HCT116 (cell line): Measurements from ENCODE around the gene APBB1IP. TPM values are rescaled to one million over a fixed set of nuclear protein-coding genes. Genes with fewer than 3 reads are reported as not detected.

Experiments
- ATAC-seq: fragments of 200-7000 bp; cut with Tn5 transposase; 2 replicates; pipeline ENCODE4 v1.9.1; 2020; ENCODE audit warnings: mild to moderate bottlenecking, moderate library complexity
- BruUV-seq: library from RNA; stranded (reverse); fragments of 400-500 nt; replicated peaks from 2 replicates; lab custom pipeline; 2021; lab: Mats Ljungman, UMichigan
- CTCF ChIA-PET: fragments of 300-600 bp; sonication (Branson Sonifier 250); formaldehyde crosslinking; loops from one replicate; lab custom pipeline; 2021; ENCODE audit warnings: antibody characterized with exemption; lab: Charles Lee
- POLR2A ChIA-PET: fragments of 300-600, 350-600 bp; sonication (Branson Sonifier 250); formaldehyde crosslinking; loops from one replicate; lab custom pipeline; 2021; ENCODE audit warnings: antibody characterized with exemption; lab: Charles Lee
- RAD21 ChIA-PET, 2 experiments: fragments of 300-600 bp; sonication (Branson Sonifier 250); formaldehyde crosslinking; loops; one replicate each; lab custom pipeline; 2023; ENCODE audit warnings: low total read pairs in 2 of 2; ENCODE audit not compliant: uncharacterized antibody in 2 of 2, unreplicated experiment in 2 of 2, low non-redundant PET in 1 of 2; lab: Charles Lee
- DNase-seq: peaks from one replicate; pipeline ENCODE4 v3.0.0-alpha.2; 2010; ENCODE audit warnings: low read depth, low spot score
- H2AFZ ChIP-seq: fragments of 200-600 bp; shearing (Covaris generic), sonication (generic); 2 replicates; pipeline ENCODE4 v1.6.1; 2017; ENCODE audit warnings: low read depth, mixed run types, mixed read lengths, antibody characterized with exemption, low read length; ENCODE audit not compliant: poor library complexity, severe bottlenecking
- H3K27ac ChIP-seq: 2 replicates; pipeline ENCODE4 v1.5.1; 2012; ENCODE audit warnings: low read depth, low read length
- H3K27me3 ChIP-seq: fragments of 200-600 bp; sonication (generic); 2 replicates; pipeline ENCODE4 v1.6.1; 2016; ENCODE audit warnings: mixed run types, low read length, mixed read lengths; ENCODE audit not compliant: insufficient read depth
- H3K36me3 ChIP-seq, 2 experiments: fragments of 200-500 bp in 1 of 2; fragments of 200-600 bp in 1 of 2; sonication (Bioruptor generic) in 1 of 2; sonication (generic) in 1 of 2; 2 replicates each; pipeline versions ENCODE4 v1.5.1 to v1.6.1; 2014 to 2016; ENCODE audit warnings: low read length in 2 of 2, inconsistent platforms in 1 of 2, mixed read lengths in 1 of 2, mixed run types in 1 of 2; ENCODE audit not compliant: insufficient read depth in 2 of 2, control insufficient read depth in 1 of 2
- H3K4me1 ChIP-seq, 2 experiments: fragments of 200-600 bp in 1 of 2; sonication (generic) in 1 of 2; 2 replicates each; pipeline versions ENCODE4 v1.5.1 to v1.6.1; 2012 to 2017; ENCODE audit warnings: low read length in 2 of 2, inconsistent platforms in 1 of 2, mild to moderate bottlenecking in 1 of 2, mixed read lengths in 1 of 2, mixed run types in 1 of 2, moderate library complexity in 1 of 2; ENCODE audit not compliant: insufficient read depth in 2 of 2, control insufficient read depth in 1 of 2
- H3K4me2 ChIP-seq: fragments of 200-600 bp; sonication (generic); 2 replicates; pipeline ENCODE4 v1.6.1; 2017; ENCODE audit warnings: mixed run types, low read length, mixed read lengths
- H3K4me3 ChIP-seq, 2 experiments: fragments of 200-600 bp in 1 of 2; sonication (generic) in 1 of 2; replicated peaks in 1 of 2; 2 replicates each; pipeline ENCODE4 v1.5.1; 2011 to 2016; ENCODE audit warnings: low read length in 2 of 2, control low read depth in 1 of 2, low read depth in 1 of 2, mild to moderate bottlenecking in 1 of 2, mixed read lengths in 1 of 2, mixed run types in 1 of 2
- H3K79me2 ChIP-seq: fragments of 200-600 bp; sonication (generic); 2 replicates; pipeline ENCODE4 v1.6.1; 2017; ENCODE audit warnings: mild to moderate bottlenecking, mixed run types, low read length, moderate library complexity, mixed read lengths; ENCODE audit not compliant: insufficient read depth
- H3K9ac ChIP-seq: fragments of 200-600 bp; sonication (generic); 2 replicates; pipeline ENCODE4 v1.6.1; 2016; ENCODE audit warnings: low read length, mixed read lengths
- H3K9me2 ChIP-seq: fragments of 200-600 bp; sonication (generic), shearing (Covaris generic); 2 replicates; pipeline ENCODE4 v1.6.1; 2017; ENCODE audit warnings: mixed run types, mild to moderate bottlenecking, moderate library complexity; ENCODE audit not compliant: insufficient read depth
- H3K9me3 ChIP-seq, 2 experiments: fragments of 200-500 bp in 1 of 2; fragments of 200-600 bp in 1 of 2; sonication (Bioruptor generic) in 1 of 2; sonication (generic) in 1 of 2; 2 replicates each; pipeline ENCODE4 v1.6.1; 2014 to 2017; ENCODE audit warnings: low read length in 2 of 2, mixed read lengths in 2 of 2, inconsistent platforms in 1 of 2, low read depth in 1 of 2, mild to moderate bottlenecking in 1 of 2, mixed run types in 1 of 2, moderate library complexity in 1 of 2; ENCODE audit not compliant: control insufficient read depth in 1 of 2, insufficient read depth in 1 of 2
- H4K20me1 ChIP-seq: fragments of 200-600 bp; sonication (generic), shearing (Covaris generic); 2 replicates; pipeline ENCODE4 v1.6.1; 2017; ENCODE audit warnings: mixed run types, mild to moderate bottlenecking, moderate library complexity; ENCODE audit not compliant: insufficient read depth
- ATF3 ChIP-seq: IDR thresholded peaks from 2 replicates; pipeline ENCODE4 v1.6.1; 2012
- CBX3 ChIP-seq: IDR thresholded peaks from 2 replicates; pipeline ENCODE4 v1.6.1; 2012; ENCODE audit warnings: low read depth
- CTCF ChIP-seq, 3 experiments: fragments of 200-600 bp in 1 of 3; sonication (generic) in 1 of 3; IDR thresholded peaks in 2 of 3; conservative IDR thresholded peaks in 1 of 3; 2 replicates each; pipeline ENCODE4 v1.5.1; 2012 to 2017; ENCODE audit warnings: low read depth in 2 of 3, low read length in 2 of 3, antibody characterized with exemption in 1 of 3, borderline replicate concordance in 1 of 3, control low read depth in 1 of 3, mild to moderate bottlenecking in 1 of 3, mixed read lengths in 1 of 3, mixed run types in 1 of 3, moderate library complexity in 1 of 3; ENCODE audit not compliant: insufficient read depth in 1 of 3
- EGR1 ChIP-seq: IDR thresholded peaks from 2 replicates; pipeline ENCODE4 v1.6.1; 2012; ENCODE audit warnings: low read depth
- FOSL1 ChIP-seq: IDR thresholded peaks from 2 replicates; pipeline ENCODE4 v1.6.1; 2012; ENCODE audit warnings: low read depth
- MAX ChIP-seq: IDR thresholded peaks from 2 replicates; pipeline ENCODE4 v1.6.1; 2012
- POLR2A ChIP-seq: IDR thresholded peaks from 2 replicates; pipeline ENCODE4 v1.7.0; 2011; ENCODE audit warnings: borderline replicate concordance; ENCODE audit not compliant: insufficient read depth, insufficient read length; ENCODE audit errors: extremely low read depth
- REST ChIP-seq: IDR thresholded peaks from 2 replicates; pipeline ENCODE4 v1.6.1; 2012; ENCODE audit warnings: low read depth
- YY1 ChIP-seq: IDR thresholded peaks from 2 replicates; pipeline ENCODE4 v1.6.1; 2011; ENCODE audit warnings: low read length, low read depth, moderate library complexity, mild to moderate bottlenecking; ENCODE audit not compliant: insufficient replicate concordance; ENCODE audit errors: extremely low read depth
- ZBTB33 ChIP-seq: IDR thresholded peaks from 2 replicates; pipeline ENCODE4 v1.6.1; 2011; ENCODE audit warnings: mild to moderate bottlenecking, low read length, moderate library complexity; ENCODE audit not compliant: insufficient replicate concordance; ENCODE audit errors: extremely low read depth
- ZNF274 ChIP-seq: fragments of 200-500 bp; sonication (Bioruptor generic); IDR thresholded peaks from 2 replicates; pipeline ENCODE4 v1.6.1; 2014; ENCODE audit warnings: mild to moderate bottlenecking, low read depth, low read length, inconsistent platforms
- intact Hi-C: fragments of 100-400 bp; cut with micrococcal nuclease; formaldehyde crosslinking; loops from 2 replicates; pipeline ENCODE4 v1.10.0; 2022
- total RNA-seq: library from RNA; stranded (reverse); gene quantifications from one replicate; pipeline ENCODE4 v1.2.1, GENCODE V29; 2021; ENCODE audit not compliant: unreplicated experiment

The APBB1IP gene
- total RNA-seq, 1 experiment from 2014 or later: 0.27 TPM

- Histone ChIP-seq H3K9me3 (no peaks in the 10 kb centered on the region), H3K4me1 (no peaks in the 10 kb centered on the region), H2AFZ (no peak overlapping the region), H3K79me2 (no peaks in the 10 kb centered on the region), H3K4me2 (no peak overlapping the region), H4K20me1 (no peaks in the 10 kb centered on the region), H3K9ac (no peak overlapping the region), H3K4me3 (no peak overlapping the region), H3K27ac (no peak overlapping the region), H3K36me3 (no peaks in the 10 kb centered on the region), H3K27me3 (no peaks in the 10 kb centered on the region), H3K9me2 (no peaks in the 10 kb centered on the region)
- ChIA-PET CTCF (no interaction called here), POLR2A (no interaction called here), RAD21 (no interaction called here)
- DNase-seq (no peak), ATAC-seq (no peak)
- no peak for TF ChIP-seq MAX
- TF ChIP-seq YY1: no peak
- TF ChIP-seq FOSL1: no peak
- no peak for TF ChIP-seq CBX3
- TF ChIP-seq ATF3: no peak
- no peak for TF ChIP-seq REST
- TF ChIP-seq POLR2A: no peak
- TF ChIP-seq ZBTB33: no peak
- TF ChIP-seq EGR1: no peak
- no peak for TF ChIP-seq CTCF (IDR thresholded peaks at IDR 0.05 in 2 of 3, conservative IDR thresholded peaks at IDR 0.05 in 1 of 3; ENCODE audit: borderline replicate concordance in 1 of 3, insufficient read depth in 1 of 3, low read depth in 2 of 3, low read length in 2 of 3)
- no peak for TF ChIP-seq ZNF274
- BruUV-seq: no TSS peak
- intact Hi-C loops: no loop called here
Measured at GRCh38 chr10:26477501-26477900, 39.4 kb downstream of the APBB1IP start.
